Measurements from ENCODE around the gene RPL14. TPM values are rescaled to one million over a fixed set of nuclear protein-coding genes. Genes with fewer than 3 reads are reported as not detected.

Gene RPL14
- polyA plus RNA-seq, 1 of the 3 experiments (the other 2 are of a cell fraction) = 416 TPM

- Histone ChIP-seq H3K9me3 (no peaks in the 10 kb centered on the region), H3K4me1 (ENCODE audit: control insufficient read depth in 1 of 2, insufficient read depth in 2 of 2, low read depth in 1 of 2, low read length in 1 of 2) (peaks cover 0 to 5% of the 10 kb centered on the region in 2 experiments; a peak in 2 of 4 replicates), H2AFZ (ENCODE audit: low read depth) (no peak overlapping the region), H3F3A (replicated peaks; ENCODE audit: insufficient read depth) (no peaks in the 10 kb centered on the region), H3K4me3 (ENCODE audit: low read depth in 2 of 2, low read length in 1 of 2) (no peak overlapping the region), H3K4me2 (no peak overlapping the region), H3K36me3 (replicated peaks in 1 of 2; ENCODE audit: control insufficient read depth in 1 of 2, insufficient read depth in 2 of 2, low read length in 1 of 2) (peaks cover 0 to 17% of the 10 kb centered on the region in 2 experiments), H3K27ac (ENCODE audit: low read depth in 2 of 2, low read length in 1 of 2) (no peak overlapping the region), H3K9ac (no peak overlapping the region), H4K20me1 (ENCODE audit: insufficient read depth) (no peaks in the 10 kb centered on the region), H3K27me3 (ENCODE audit: insufficient read depth) (no peaks in the 10 kb centered on the region), H3K9me2 (no peaks in the 10 kb centered on the region), H3K79me2 (ENCODE audit: insufficient read depth) (no peaks in the 10 kb centered on the region)
- POLR2A ChIA-PET = no interaction called here
- DNase-seq = no peak
- 100% methylated on average over 1 of the region's 1 CpG for WGBS (ENCODE audit: low lambda C conversion rate)
- CTCF ChIA-PET = no interaction called here
- no peak for TF ChIP-seq GATA2 (CRISPR knock-in tag; IDR thresholded peaks at IDR 0.05)
- no peak for TF ChIP-seq EP300 (IDR thresholded peaks at IDR 0.05; ENCODE audit: borderline replicate concordance in 1 of 2, low read depth in 1 of 2, low read length in 1 of 2)
- no peak for TF ChIP-seq EZH2phosphoT487 (IDR thresholded peaks at IDR 0.05; ENCODE audit: borderline replicate concordance, low read depth)
- no peak for TF ChIP-seq MEF2A (IDR thresholded peaks at IDR 0.05; ENCODE audit: borderline replicate concordance, low read depth)
- no peak for TF ChIP-seq TEAD4 (IDR thresholded peaks at IDR 0.05; ENCODE audit: borderline replicate concordance, insufficient read depth)
- no peak for TF ChIP-seq NFIC (IDR thresholded peaks at IDR 0.05; ENCODE audit: borderline replicate concordance)
- no peak for TF ChIP-seq USF2 (IDR thresholded peaks at IDR 0.05; ENCODE audit: borderline replicate concordance, low read depth, low read length)
- no peak for TF ChIP-seq MAX (IDR thresholded peaks at IDR 0.05; ENCODE audit: low read depth)
- TF ChIP-seq FOXM1 (IDR thresholded peaks at IDR 0.05; ENCODE audit: low read depth) = no peak
- TF ChIP-seq CHD2 (IDR thresholded peaks at IDR 0.05; ENCODE audit: low read length, partially characterized antibody) = no peak
- TF ChIP-seq RFX5 (IDR thresholded peaks at IDR 0.05; ENCODE audit: low read length) = no peak
- no peak for TF ChIP-seq RXRA (IDR thresholded peaks at IDR 0.05; ENCODE audit: borderline replicate concordance, low read depth)
- TF ChIP-seq JUND (IDR thresholded peaks at IDR 0.05) = no peak
- no peak for TF ChIP-seq SIN3A (IDR thresholded peaks at IDR 0.05; ENCODE audit: borderline replicate concordance, low read depth, low read length)
- TF ChIP-seq SMC3 (IDR thresholded peaks at IDR 0.05; ENCODE audit: low read depth, low read length) = no peak
- no peak for TF ChIP-seq USF1 (IDR thresholded peaks at IDR 0.05; ENCODE audit: borderline replicate concordance, low read depth)
- no peak for TF ChIP-seq YY1 (IDR thresholded peaks at IDR 0.05; ENCODE audit: low read depth)
Observed at GRCh38 chr3:40511031-40511718, 54.0 kb downstream of the RPL14 start.
